Cerebellar nuclear complex (tissue), 1 donor: ENCODE results near the gene GPR171.
"Not testable (repeated sequence)": the region's sequence is repeated elsewhere in the genome, so short reads cannot be mapped to it uniquely, and the experiment has no call there.

Experiments used
- DNase-seq, 2 experiments: peaks; one replicate each; lab custom pipeline; 2025; lab: John Stamatoyannopoulos, UW

The GPR171 gene

GRCh38 chr3:151203051-151203420 lies at the start of gene GPR171:
Gene GPR171, minus strand, starts transcription at chr3:151203216. Its CDS starts 3,830 bp downstream, at chr3:151199386.
- no peak for DNase-seq

GRCh38 chr3:151248772-151249337 lies 45.8 kb upstream of the GPR171 start:
- no peak for DNase-seq

GRCh38 chr3:151242006-151242405 lies 39.0 kb upstream of the GPR171 start:
- DNase-seq: not testable (repeated sequence)

GRCh38 chr3:151236736-151237135 lies 33.7 kb upstream of the GPR171 start:
- DNase-seq: no peak

DNA sequence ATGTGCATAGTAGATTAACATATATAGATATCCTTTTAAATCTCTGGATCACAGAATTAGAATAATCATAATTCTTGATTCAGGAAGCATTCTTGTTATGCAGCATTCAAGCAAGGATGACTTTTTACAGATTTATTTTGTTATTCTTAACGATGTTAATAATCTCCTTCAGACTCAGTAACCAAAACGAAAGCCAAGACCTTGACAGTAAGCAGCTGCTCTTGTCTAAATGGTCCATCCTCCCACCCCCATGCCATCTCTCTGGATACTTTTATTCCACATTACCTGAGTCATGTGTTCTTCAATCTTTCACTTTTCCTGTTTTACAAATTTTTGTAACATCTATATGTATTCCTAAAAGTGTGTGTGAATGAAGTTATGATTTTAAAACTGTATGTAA lies 33.3 kb upstream of the GPR171 start:
- no peak for DNase-seq

GRCh38 chr3:151234825-151235224 lies 31.8 kb upstream of the GPR171 start:
- DNase-seq: no peak

DNA sequence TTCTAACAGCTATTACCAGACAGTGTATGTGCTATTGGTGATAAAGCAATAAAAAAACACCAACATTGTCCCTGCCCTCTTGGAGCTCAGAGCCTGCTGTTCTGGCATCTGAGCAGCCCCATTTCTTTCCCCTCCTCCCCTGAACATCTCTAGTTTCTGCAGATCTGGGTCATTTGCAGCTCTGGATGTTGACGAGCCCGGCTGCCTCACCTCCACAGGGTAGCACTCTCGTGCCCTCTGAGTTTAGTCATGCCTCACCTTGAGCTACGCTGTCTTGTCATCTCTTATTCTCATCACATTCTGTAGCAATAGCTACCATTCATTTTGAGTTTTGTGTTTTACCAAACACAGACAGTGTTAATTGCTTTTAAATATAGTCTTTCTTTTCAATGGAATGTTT lies 30.0 kb upstream of the GPR171 start:
- no peak for DNase-seq

GRCh38 chr3:151232403-151232802 lies 29.4 kb upstream of the GPR171 start:
- not testable (repeated sequence) for DNase-seq

DNA sequence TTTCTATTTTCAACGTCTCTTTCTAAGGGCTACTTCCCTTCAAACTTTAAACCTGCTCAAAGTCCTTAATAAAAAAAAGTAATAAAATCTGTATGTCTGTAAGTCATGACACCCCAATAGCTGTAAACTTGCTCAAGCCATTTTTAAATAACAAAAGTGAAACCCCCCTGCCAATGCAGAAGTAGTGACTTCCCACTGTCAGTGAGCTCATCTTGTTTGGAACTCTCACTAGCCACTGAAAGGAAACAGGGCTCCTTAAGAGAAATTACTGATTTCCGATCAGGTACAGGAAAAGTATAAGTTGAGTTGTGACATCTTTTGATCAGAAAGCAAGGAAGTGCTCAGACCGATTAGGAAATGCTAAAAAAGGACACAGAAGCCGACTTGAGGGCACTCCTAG lies 27.6 kb upstream of the GPR171 start:
- DNase-seq: no peak

GRCh38 chr3:151228666-151229040 lies 25.6 kb upstream of the GPR171 start:
- no peak for DNase-seq

- DNase-seq: peak in 1 of 2 experiments; percentile 54
Observed at GRCh38 chr3:151227807-151228665, 25.0 kb upstream of the GPR171 start.

DNA sequence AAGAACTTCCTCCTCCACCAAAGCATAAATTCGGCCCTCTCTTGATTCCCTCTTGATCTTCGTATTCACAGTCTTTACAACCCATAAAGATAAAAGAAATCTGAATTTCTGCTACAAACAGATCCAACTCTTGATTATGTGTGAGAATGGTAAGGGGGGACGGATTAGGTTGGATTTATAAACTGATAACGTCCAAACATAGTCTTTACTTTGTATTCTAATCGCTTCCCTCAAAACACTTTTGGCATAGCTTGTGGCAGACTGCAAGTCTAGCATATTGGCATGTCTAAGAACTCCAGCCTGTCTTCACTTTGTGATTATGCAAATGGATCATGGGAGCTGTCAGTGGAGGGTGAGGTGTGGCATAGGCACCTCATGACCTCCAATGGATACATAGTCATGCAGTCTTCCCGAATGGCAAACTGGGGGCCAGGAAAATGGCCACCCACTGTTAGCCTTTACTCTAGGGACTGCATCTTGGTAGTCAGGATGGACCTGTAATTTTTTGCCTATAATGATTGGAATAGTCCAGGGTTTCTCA lies 24.3 kb upstream of the GPR171 start:
- no peak for DNase-seq

DNA sequence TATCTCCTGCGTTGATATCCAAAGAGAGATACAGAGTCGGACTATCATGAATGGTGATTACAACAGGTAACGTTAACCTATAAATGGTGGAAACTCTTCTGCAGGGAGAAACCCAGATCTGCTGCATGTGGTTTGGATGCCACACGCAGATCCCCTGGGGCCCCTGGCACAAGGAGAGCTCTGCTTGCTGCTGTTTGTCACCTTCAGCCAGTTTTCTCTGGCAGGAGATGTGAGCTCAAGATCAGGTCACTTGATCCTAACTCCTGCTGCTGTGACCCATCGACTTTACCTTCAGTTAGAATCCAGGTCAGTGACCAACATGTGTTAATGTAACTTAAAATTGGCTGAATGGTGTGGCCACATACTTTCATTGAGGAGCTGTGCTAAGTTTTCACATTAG lies 23.8 kb upstream of the GPR171 start:
- no peak for DNase-seq

- no peak for DNase-seq
Observed at GRCh38 chr3:151226088-151226563, 23.1 kb upstream of the GPR171 start.

GRCh38 chr3:151225040-151225975 lies 22.3 kb upstream of the GPR171 start:
- no peak for DNase-seq

DNA sequence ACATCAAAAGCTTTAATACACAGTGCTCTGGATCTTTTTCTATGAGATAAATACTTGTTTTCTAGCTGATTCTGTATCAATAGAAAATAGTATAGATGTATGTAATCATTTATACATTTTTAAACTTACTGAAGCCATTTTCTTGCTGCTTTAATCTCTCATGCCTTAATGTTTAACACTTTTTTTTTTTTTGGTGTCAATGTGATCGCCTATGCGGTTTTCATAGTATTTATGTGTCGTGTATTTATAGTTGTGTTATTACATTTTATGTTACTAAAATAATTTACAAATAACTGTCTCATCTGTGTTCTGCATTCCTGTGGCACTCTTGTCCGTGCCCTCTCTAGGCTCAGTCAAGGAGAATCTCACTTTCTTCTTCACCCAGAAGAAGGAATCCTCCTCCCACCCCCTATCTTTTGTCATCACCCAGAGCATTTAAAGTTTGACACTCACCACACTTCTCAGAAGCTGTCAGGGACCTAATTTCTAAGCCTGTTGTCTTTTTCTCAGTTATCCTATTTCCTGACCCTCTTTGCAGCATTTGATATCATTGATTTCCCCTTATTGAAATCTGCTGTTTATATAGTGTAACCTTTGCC lies 21.4 kb upstream of the GPR171 start:
- DNase-seq: no peak

DNA sequence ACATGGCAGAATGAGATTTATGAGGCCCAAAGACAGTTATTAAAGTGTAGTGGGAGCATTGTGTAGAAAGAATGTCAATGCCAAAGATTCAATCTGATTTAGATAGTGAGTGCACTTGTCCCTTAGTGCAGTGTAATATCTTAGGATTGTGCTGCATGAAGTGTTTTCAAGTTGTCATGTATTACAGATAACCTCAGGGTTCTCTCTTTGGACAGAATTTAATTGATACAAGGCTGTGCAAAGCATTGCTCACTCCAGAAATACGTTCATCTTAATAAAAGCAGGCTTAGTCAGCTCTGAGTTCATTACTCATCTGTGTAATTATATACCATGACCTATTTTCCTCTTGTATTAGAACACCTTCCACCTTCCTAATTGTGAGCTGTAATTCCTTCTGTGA lies 16.0 kb upstream of the GPR171 start:
- DNase-seq: no peak

DNA sequence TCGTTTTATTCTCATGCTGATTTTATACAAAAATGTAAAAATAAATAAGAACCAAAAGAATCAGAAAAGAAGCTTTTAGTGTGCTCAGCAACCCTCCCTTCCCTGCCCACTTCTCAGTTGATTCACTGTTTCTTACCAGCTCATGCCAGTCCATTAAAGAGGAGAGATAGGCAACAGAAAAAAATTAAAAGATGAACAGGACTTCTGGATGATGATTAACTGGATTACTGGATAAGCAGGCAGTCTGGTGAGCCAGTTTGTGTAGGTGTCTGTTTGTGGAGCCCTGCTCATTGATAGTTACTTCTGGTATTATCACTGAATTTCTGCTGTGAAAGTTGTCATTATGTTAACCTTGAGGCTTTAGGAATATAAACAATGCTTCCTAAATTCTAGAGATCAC lies 15.1 kb upstream of the GPR171 start:
- no peak for DNase-seq

DNA sequence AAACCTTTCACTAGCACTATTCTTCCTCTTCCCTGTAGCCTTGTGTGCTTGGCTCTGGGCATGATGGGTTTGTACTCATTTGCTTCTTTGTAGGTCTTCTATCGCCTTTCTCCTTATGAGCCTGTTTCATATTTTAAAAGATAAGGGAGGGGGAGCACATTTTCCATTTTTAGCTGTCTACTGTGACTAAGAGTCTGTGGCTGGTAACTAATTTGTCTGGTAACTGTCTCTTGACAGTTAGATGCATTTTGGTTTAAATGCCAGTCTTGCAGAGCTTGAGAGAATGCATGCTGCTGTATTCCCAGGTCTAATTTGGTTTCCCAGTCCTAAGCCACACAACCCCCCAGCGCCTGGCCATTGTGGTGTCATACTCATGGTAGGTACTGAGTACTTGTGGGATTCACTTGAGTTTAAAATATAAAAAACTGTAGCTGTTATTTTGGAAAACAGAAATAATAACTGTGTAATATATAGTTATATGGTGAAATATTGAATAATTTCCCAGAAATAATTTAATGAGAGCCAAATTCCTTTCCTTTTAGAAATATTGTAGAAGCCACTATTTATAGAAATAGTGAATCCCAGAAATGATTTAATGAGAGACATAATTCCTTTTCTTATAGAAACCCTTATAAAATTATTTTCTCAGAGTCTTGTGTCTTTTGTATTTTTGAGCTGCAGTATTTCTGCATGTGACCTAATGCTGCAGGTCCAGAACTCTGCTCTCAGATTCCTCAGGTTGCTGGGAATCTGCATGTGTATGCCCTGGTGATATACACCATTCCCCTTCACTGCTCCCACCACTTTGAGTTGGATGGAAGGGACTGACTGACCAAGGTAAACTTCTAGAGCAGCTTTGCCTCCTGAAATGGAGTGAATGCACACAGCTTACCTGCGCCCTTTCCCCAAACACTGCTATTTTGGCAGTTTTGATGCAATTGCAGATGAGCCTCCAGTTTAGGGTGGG lies 13.9 kb upstream of the GPR171 start:
- DNase-seq: no peak

- no peak for DNase-seq
Observed at GRCh38 chr3:151214459-151214858, 11.4 kb upstream of the GPR171 start.

GRCh38 chr3:151213881-151214280 lies 10.9 kb upstream of the GPR171 start:
- DNase-seq: no peak
